T-helper 17 cell (primary cell): ENCODE data around the gene RPTOR. TPM values are rescaled to one million over a fixed set of nuclear protein-coding genes. Genes with fewer than 3 reads are reported as not detected.

ENCODE experiments used
- ATAC-seq: fragments of 150-1000 bp; cut with Tn5 transposase; 2 replicates; pipeline ENCODE4 v1.10.0; 2021; ENCODE audit warnings: mild to moderate bottlenecking, moderate library complexity
- DNase-seq, 3 donors: peaks; one replicate each; pipeline versions ENCODE4 v3.0.0 to v3.0.0-alpha.2; 2020 to 2021
- H3K9me3 ChIP-seq: one replicate; pipeline ENCODE4 v1.7.0; 2013; ENCODE audit warnings: low read length, mild to moderate bottlenecking; ENCODE audit not compliant: control insufficient read depth, poor library complexity, severe bottlenecking
- H3K27ac Mint-ChIP-seq: one replicate; pipeline ENCODE4 v1.8.0; 2022; ENCODE audit warnings: mild to moderate bottlenecking, moderate library complexity, mixed read lengths
- H3K27me3 Mint-ChIP-seq: one replicate; pipeline ENCODE4 v1.8.0; 2022; ENCODE audit warnings: mixed read lengths
- H3K36me3 Mint-ChIP-seq: one replicate; pipeline ENCODE4 v1.8.0; 2022; ENCODE audit warnings: low read depth, mixed read lengths
- H3K4me1 Mint-ChIP-seq: one replicate; pipeline ENCODE4 v1.8.0; 2022; ENCODE audit warnings: mild to moderate bottlenecking, mixed read lengths
- H3K4me3 Mint-ChIP-seq: one replicate; pipeline ENCODE4 v1.8.0; 2022; ENCODE audit warnings: mild to moderate bottlenecking, moderate library complexity, mixed read lengths
- total RNA-seq, 4 donors: library from RNA in 2 of 4; stranded (reverse) in 2 of 4; gene quantifications; one replicate each; pipeline ENCODE4 v1.2.3 and lab custom pipeline; 2022 to 2026

RPTOR gene
- total RNA-seq, 2 donors from 2014 or later: 55.1 to 61.5 TPM

- ATAC-seq: no peak
- no peaks in the 10 kb centered on the region for H3K27me3 Mint-ChIP-seq
- peaks cover 11% of the 10 kb centered on the region for H3K36me3 Mint-ChIP-seq
These were observed 86.0 kb downstream of the RPTOR start for GRCh38 chr17:80630560-80631120.

GRCh38 chr17:80631142-80632045 is 86.8 kb downstream of the RPTOR start:
- Mint-ChIP-seq H3K27ac (no peak overlapping the region), H3K36me3 (peaks cover 9% of the 10 kb centered on the region), H3K4me1 (peaks cover 21% of the 10 kb centered on the region), H3K27me3 (no peaks in the 10 kb centered on the region), H3K4me3 (no peak overlapping the region)
- H3K9me3 ChIP-seq: no peaks in the 10 kb centered on the region
- ATAC-seq: no peak
- no peak for DNase-seq

More at GRCh38 chr17:80630560-80631120, 86.0 kb downstream of the RPTOR start:
- Mint-ChIP-seq H3K4me3 (no peak overlapping the region), H3K27ac (no peak overlapping the region), H3K4me1 (peaks cover 17% of the 10 kb centered on the region)
- DNase-seq: no peak
- H3K9me3 ChIP-seq: no peaks in the 10 kb centered on the region

- H3K9me3 ChIP-seq: no peaks in the 10 kb centered on the region
- peaks cover 5% of the 10 kb centered on the region for H3K36me3 Mint-ChIP-seq
- H3K27me3 Mint-ChIP-seq: no peaks in the 10 kb centered on the region
- no peak for DNase-seq
- H3K4me3 Mint-ChIP-seq: no peak overlapping the region
- peaks cover 24% of the 10 kb centered on the region for H3K4me1 Mint-ChIP-seq
- ATAC-seq: no peak
- H3K27ac Mint-ChIP-seq: no peak overlapping the region
These were observed 87.5 kb downstream of the RPTOR start for GRCh38 chr17:80632046-80632581.

- no peaks in the 10 kb centered on the region for H3K27me3 Mint-ChIP-seq
- no peak overlapping the region for H3K4me3 Mint-ChIP-seq
- ATAC-seq: no peak
- H3K27ac Mint-ChIP-seq: no peak overlapping the region
- H3K4me1 Mint-ChIP-seq: peaks cover 28% of the 10 kb centered on the region
- no peaks in the 10 kb centered on the region for H3K9me3 ChIP-seq
- DNase-seq: no peak
- peaks cover 2% of the 10 kb centered on the region for H3K36me3 Mint-ChIP-seq
These were observed 88.6 kb downstream of the RPTOR start for GRCh38 chr17:80633207-80633606.

GRCh38 chr17:80633994-80634566 is 89.4 kb downstream of the RPTOR start:
- no peak overlapping the region for H3K4me3 Mint-ChIP-seq
- no peaks in the 10 kb centered on the region for H3K36me3 Mint-ChIP-seq
- ATAC-seq (no peak), DNase-seq (no peak)
- peaks cover 28% of the 10 kb centered on the region for H3K4me1 Mint-ChIP-seq
- no peaks in the 10 kb centered on the region for H3K27me3 Mint-ChIP-seq
- H3K27ac Mint-ChIP-seq: peak overlapping the region; percentile 3
- no peaks in the 10 kb centered on the region for H3K9me3 ChIP-seq

- Mint-ChIP-seq H3K27ac (no peak overlapping the region), H3K36me3 (no peaks in the 10 kb centered on the region), H3K4me3 (no peak overlapping the region), H3K4me1 (peaks cover 34% of the 10 kb centered on the region), H3K27me3 (no peaks in the 10 kb centered on the region)
- ATAC-seq (peak; percentile 44), DNase-seq (no peak)
- H3K9me3 ChIP-seq: no peaks in the 10 kb centered on the region
These were observed 91.9 kb downstream of the RPTOR start for GRCh38 chr17:80636361-80637018.

GRCh38 chr17:80637048-80637781 is 92.6 kb downstream of the RPTOR start:
- no peaks in the 10 kb centered on the region for H3K36me3 Mint-ChIP-seq
- H3K4me3 Mint-ChIP-seq: no peak overlapping the region
- H3K27me3 Mint-ChIP-seq: no peaks in the 10 kb centered on the region
- H3K4me1 Mint-ChIP-seq: peaks cover 30% of the 10 kb centered on the region
- no peak overlapping the region for H3K27ac Mint-ChIP-seq
- DNase-seq: no peak
- peak; percentile 40 for ATAC-seq
- H3K9me3 ChIP-seq: no peaks in the 10 kb centered on the region

- no peaks in the 10 kb centered on the region for H3K9me3 ChIP-seq
- H3K36me3 Mint-ChIP-seq: no peaks in the 10 kb centered on the region
- H3K4me3 Mint-ChIP-seq: no peak overlapping the region
- H3K27ac Mint-ChIP-seq: no peak overlapping the region
- no peak for DNase-seq
- ATAC-seq: no peak
- H3K27me3 Mint-ChIP-seq: no peaks in the 10 kb centered on the region
- peaks cover 29% of the 10 kb centered on the region for H3K4me1 Mint-ChIP-seq
These were observed 95.0 kb downstream of the RPTOR start for GRCh38 chr17:80639658-80640057.

GRCh38 chr17:80640366-80641084 is 95.9 kb downstream of the RPTOR start:
- H3K4me1 Mint-ChIP-seq: peaks cover 29% of the 10 kb centered on the region
- H3K27ac Mint-ChIP-seq: no peak overlapping the region
- ATAC-seq (no peak), DNase-seq (no peak)
- no peaks in the 10 kb centered on the region for H3K27me3 Mint-ChIP-seq
- no peaks in the 10 kb centered on the region for H3K9me3 ChIP-seq
- H3K36me3 Mint-ChIP-seq: peaks cover 2% of the 10 kb centered on the region
- H3K4me3 Mint-ChIP-seq: no peak overlapping the region

GRCh38 chr17:80643326-80644099 is 98.9 kb downstream of the RPTOR start:
- H3K4me3 Mint-ChIP-seq: no peak overlapping the region

GRCh38 chr17:80644536-80644935 is 99.9 kb downstream of the RPTOR start:
- H3K4me1 Mint-ChIP-seq: peaks cover 34% of the 10 kb centered on the region
- H3K27ac Mint-ChIP-seq: no peak overlapping the region
- H3K4me3 Mint-ChIP-seq: no peak overlapping the region
- H3K27me3 Mint-ChIP-seq: no peaks in the 10 kb centered on the region
- H3K36me3 Mint-ChIP-seq: peaks cover 2% of the 10 kb centered on the region
- H3K9me3 ChIP-seq: no peaks in the 10 kb centered on the region
- ATAC-seq (no peak), DNase-seq (no peak)

More at GRCh38 chr17:80643326-80644099, 98.9 kb downstream of the RPTOR start:
- DNase-seq: no peak
- no peaks in the 10 kb centered on the region for H3K9me3 ChIP-seq
- Mint-ChIP-seq H3K36me3 (peaks cover 2% of the 10 kb centered on the region), H3K27ac (no peak overlapping the region), H3K4me1 (peaks cover 27% of the 10 kb centered on the region), H3K27me3 (no peaks in the 10 kb centered on the region)
- ATAC-seq: no peak
